K562 (cell line): ENCODE data around the gene CRAT. TPM values are rescaled to one million over a fixed set of nuclear protein-coding genes. Genes with fewer than 3 reads are reported as not detected.

ENCODE experiments used
- ATAC-seq: fragments of 200-7000 bp; cut with Tn5 transposase; 3 replicates; pipeline ENCODE4 v1.9.1; 2020; ENCODE audit warnings: moderate library complexity
- BruUV-seq: library from RNA; stranded (reverse); fragments of 400-500 nt; replicated peaks from 2 replicates; lab custom pipeline; 2021; lab: Mats Ljungman, UMichigan
- CTCF ChIA-PET: fragments of 300-600 bp; formaldehyde crosslinking; extraction: SDS; loops from one replicate; lab custom pipeline; 2021; ENCODE audit warnings: low intra/inter-chr PET ratio; lab: Yijun Ruan, JAX
- POLR2A ChIA-PET: fragments of 300-600, 350-650 bp; sonication (Branson Sonifier 250); formaldehyde crosslinking; extraction: SDS; loops from one replicate; lab custom pipeline; 2021; ENCODE audit warnings: antibody characterized with exemption, inconsistent platforms; lab: Yijun Ruan, JAX
- DNase-seq, 4 experiments: peaks; one replicate each; pipeline versions ENCODE4 v3.0.0 to v3.0.0-alpha.2; 2011 to 2018; ENCODE audit warnings: low spot score in 3 of 4, mixed read lengths in 3 of 4; ENCODE audit errors: extremely low read depth in 1 of 4
- FAIRE-seq: peaks from 2 replicates; lab custom pipeline; 2011; peaks lifted over from hg19 to GRCh38; lab: Jason Lieb, UNC
- H2AFZ ChIP-seq: 2 replicates; pipeline ENCODE4 v1.6.0; 2011; ENCODE audit warnings: low read depth, low read length, control low read depth, inconsistent platforms
- H3K27ac ChIP-seq: fragments of 200-600 bp; 3 replicates; pipeline ENCODE4 v1.8.0; 2011; ENCODE audit warnings: low read depth, mild to moderate bottlenecking, control low read depth, inconsistent platforms, low read length, moderate library complexity, mixed read lengths; ENCODE audit errors: extremely low read depth
- H3K27me3 ChIP-seq, 2 experiments: fragments of 300-600 bp in 1 of 2; 2 replicates in 1 of 2; 3 replicates in 1 of 2; pipeline versions ENCODE4 v1.6.0 to v1.8.0; 2011; ENCODE audit warnings: inconsistent platforms in 2 of 2, low read length in 2 of 2, mild to moderate bottlenecking in 1 of 2, mixed read lengths in 1 of 2, moderate library complexity in 1 of 2; ENCODE audit not compliant: control insufficient read depth in 2 of 2, insufficient read depth in 2 of 2
- H3K36me3 ChIP-seq: fragments of 300-600 bp; 3 replicates; pipeline ENCODE4 v1.8.0; 2011; ENCODE audit warnings: mild to moderate bottlenecking, low read length, inconsistent platforms; ENCODE audit not compliant: control insufficient read depth, insufficient read depth
- H3K4me1 ChIP-seq, 2 experiments: fragments of 200-600 bp in 1 of 2; replicated peaks in 1 of 2; 2 replicates in 1 of 2; 3 replicates in 1 of 2; pipeline versions ENCODE4 v1.5.1 to v1.8.0; 2011; ENCODE audit warnings: inconsistent platforms in 2 of 2, low read length in 2 of 2, mild to moderate bottlenecking in 1 of 2, mixed read lengths in 1 of 2, moderate library complexity in 1 of 2; ENCODE audit not compliant: control insufficient read depth in 2 of 2, insufficient read depth in 2 of 2
- H3K4me2 ChIP-seq: 2 replicates; pipeline ENCODE4 v1.6.1; 2011; ENCODE audit warnings: low read length, control low read depth, inconsistent platforms, mixed read lengths; ENCODE audit not compliant: insufficient read depth
- H3K4me3 ChIP-seq: fragments of 200-600 bp; sonication (generic), shearing (Covaris generic); 2 replicates; pipeline ENCODE4 v1.5.1; 2016; ENCODE audit warnings: control low read depth, inconsistent platforms
- H3K79me2 ChIP-seq: fragments of 200-600 bp; 3 replicates; pipeline ENCODE4 v1.8.0; 2011; ENCODE audit warnings: low read length, inconsistent platforms; ENCODE audit not compliant: control insufficient read depth, insufficient read depth
- H3K9ac ChIP-seq, 2 experiments: 2 replicates each; pipeline versions ENCODE4 v1.6.0 to v1.6.1; 2011; ENCODE audit warnings: low read depth in 2 of 2, low read length in 2 of 2, control low read depth in 1 of 2, inconsistent platforms in 1 of 2, mild to moderate bottlenecking in 1 of 2, mixed read lengths in 1 of 2; ENCODE audit not compliant: insufficient read depth in 1 of 2
- H3K9me1 ChIP-seq: one replicate; pipeline ENCODE4 v1.6.0; 2011; ENCODE audit warnings: inconsistent platforms, mild to moderate bottlenecking, low read length, moderate library complexity; ENCODE audit not compliant: control insufficient read depth, insufficient read depth
- H3K9me3 ChIP-seq: replicated peaks from 2 replicates; pipeline ENCODE4 v1.5.1; 2011; ENCODE audit warnings: low read depth, low read length, inconsistent platforms; ENCODE audit not compliant: control insufficient read depth, insufficient read depth
- H4K20me1 ChIP-seq: replicated peaks from 2 replicates; pipeline ENCODE4 v1.6.1; 2011; ENCODE audit warnings: low read length, inconsistent platforms, mixed read lengths; ENCODE audit not compliant: control insufficient read depth, insufficient read depth
- BRCA1 ChIP-seq, 2 experiments: fragments of 450-650 bp in 1 of 2; sonication (generic) in 1 of 2; formaldehyde crosslinking in 1 of 2; IDR thresholded peaks; 2 replicates each; pipeline versions ENCODE4 v1.5.0 to v1.6.1; 2017 to 2020; ENCODE audit warnings: mild to moderate bottlenecking in 1 of 2, missing genetic modification reagents in 1 of 2
- CREBBP ChIP-seq: IDR thresholded peaks from one replicate; pipeline ENCODE4 v1.6.1; 2012; ENCODE audit warnings: low read depth, mild to moderate bottlenecking, control low read depth, inconsistent platforms, low read length
- EP300 ChIP-seq: IDR thresholded peaks from 2 replicates; pipeline ENCODE4 v1.6.1; 2012; ENCODE audit warnings: low read length, improper control_type of control experiment
- SMARCC2 ChIP-seq: fragments of 450-650 bp; IDR thresholded peaks from 2 replicates; pipeline ENCODE4 v1.6.1; 2017; ENCODE audit warnings: antibody characterized with exemption, moderate library complexity, mild to moderate bottlenecking, low read depth
- TBP ChIP-seq: optimal IDR thresholded peaks from 2 replicates; pipeline ENCODE3; 2011; ENCODE audit warnings: low read depth, low read length, improper control_type of control experiment
- ZNF57 ChIP-seq: fragments of 450-650 bp; formaldehyde crosslinking; IDR thresholded peaks from 2 replicates; pipeline ENCODE4 v1.4.0; 2020; ENCODE audit warnings: mild to moderate bottlenecking, moderate library complexity
- ZNF583 ChIP-seq: fragments of 250-450 bp; sonication (Bioruptor Pico); IDR thresholded peaks from 2 replicates; pipeline ENCODE4 v1.4.0; 2020
- WGBS: fragments of 100-300 bp; shearing (Covaris generic); methylation state at CpG from one replicate; pipeline ENCODE4 v1.1.6; 2016; ENCODE audit warnings: low coverage, mixed read lengths; ENCODE audit not compliant: insufficient coverage; ENCODE audit errors: missing lambda C conversion rate; 5-methylcytosine and 5-hydroxymethylcytosine counted together
- in situ Hi-C: fragments of 300-500 bp; cut with MboI; formaldehyde crosslinking; loops from 4 replicates; pipeline ENCODE4 v1.15.0; 2018; ENCODE audit warnings: inconsistent platforms, mixed read lengths
- intact Hi-C: fragments of 100-400 bp; cut with micrococcal nuclease; formaldehyde crosslinking; loops from 2 replicates; pipeline ENCODE4 v1.14.2; 2022
- polyA plus RNA-seq, 8 experiments: library from polyadenylated mRNA; depleted of rRNA in 4 of 8; stranded (reverse) in 5 of 8; unstranded in 3 of 8; fragments of >200 nt; fragmentation: Nextera tagmentation in 2 of 8; fragmentation: Illumina TruSeq in 1 of 8; extraction: Ambion mirVana in 2 of 8; extraction: Trizol in 1 of 8; gene quantifications; 2 replicates each; pipeline versions ENCODE4 v1.2.1 to v1.2.3, GENCODE V29; 2011 to 2014; ENCODE audit warnings: inconsistent platforms in 1 of 8, missing spikeins in 1 of 8
- total RNA-seq, 7 experiments: library from RNA; depleted of rRNA in 6 of 7; stranded (reverse); fragments of >200 nt in 6 of 7; fragmentation: Illumina TruSeq in 2 of 7; extraction: Trizol in 2 of 7; gene quantifications; 2 replicates each; pipeline versions ENCODE4 v1.2.1 to v1.2.3, GENCODE V29; 2011 to 2021; ENCODE audit warnings: low replicate concordance in 1 of 7

Gene CRAT
- total and polyA plus RNA-seq, 9 of the 15 experiments (the other 6 are each of a cell fraction or from before 2014, with no cell fraction given): 0.20 to 13.8 (median 5.4) TPM

- Histone ChIP-seq H3K79me2 (peaks cover 18% of the 10 kb centered on the region), H3K36me3 (peaks cover 3% of the 10 kb centered on the region; the same call in 1 of the 3 replicates), H4K20me1 (no peaks in the 10 kb centered on the region), H3K4me3 (no peak overlapping the region), H3K9me3 (no peaks in the 10 kb centered on the region), H3K27ac (no peak overlapping the region), H2AFZ (no peak overlapping the region), H3K9me1 (peaks cover 3% of the 10 kb centered on the region)
- no peak for ATAC-seq
- no peak for DNase-seq
- no TSS peak for BruUV-seq
- in situ Hi-C loops (no loop called here), intact Hi-C loops (no loop called here)
- POLR2A ChIA-PET: no interaction called here
- WGBS: 67% methylated on average over 13 of the region's 13 CpGs
- TF ChIP-seq ZNF583 (CRISPR knock-in tag): no peak
- TF ChIP-seq ZNF57 (CRISPR knock-in tag): no peak
- TF ChIP-seq SMARCC2: no peak
- TF ChIP-seq TBP: no peak
- no peak for TF ChIP-seq EP300
- no peak for TF ChIP-seq BRCA1 (IDR thresholded peaks at IDR 0.05)
- no peak for TF ChIP-seq BRCA1 (CRISPR knock-in tag; IDR thresholded peaks at IDR 0.05)
- TF ChIP-seq CREBBP: no peak
- TF ChIP-seq, all 486 proteins: peak for 0
- peaks cover 11 to 52% of the 10 kb centered on the region in 2 experiments for H3K4me1 ChIP-seq
- H3K9ac ChIP-seq: peak overlapping the region in 1 of 2 experiments; percentile 54; a peak in 1 of 4 replicates
- no peaks in the 10 kb centered on the region for H3K27me3 ChIP-seq
- CTCF ChIA-PET: no interaction called here
- no peak for FAIRE-seq
- H3K4me2 ChIP-seq: no peak overlapping the region
Observed at GRCh38 chr9:129107651-129108050, 2.9 kb downstream of the CRAT start.
